Erythroblast (primary cell): ENCODE data around the gene CRBN.

Experiments
- GATA1 ChIP-seq: IDR thresholded peaks from 2 replicates; pipeline ENCODE4 v1.6.1; 2011; ENCODE audit warnings: low read depth, mild to moderate bottlenecking, control low read depth, low read length, moderate library complexity
- POLR2A ChIP-seq: IDR thresholded peaks from 2 replicates; pipeline ENCODE4 v1.6.1; 2011; ENCODE audit warnings: mild to moderate bottlenecking, low read length

DNA sequence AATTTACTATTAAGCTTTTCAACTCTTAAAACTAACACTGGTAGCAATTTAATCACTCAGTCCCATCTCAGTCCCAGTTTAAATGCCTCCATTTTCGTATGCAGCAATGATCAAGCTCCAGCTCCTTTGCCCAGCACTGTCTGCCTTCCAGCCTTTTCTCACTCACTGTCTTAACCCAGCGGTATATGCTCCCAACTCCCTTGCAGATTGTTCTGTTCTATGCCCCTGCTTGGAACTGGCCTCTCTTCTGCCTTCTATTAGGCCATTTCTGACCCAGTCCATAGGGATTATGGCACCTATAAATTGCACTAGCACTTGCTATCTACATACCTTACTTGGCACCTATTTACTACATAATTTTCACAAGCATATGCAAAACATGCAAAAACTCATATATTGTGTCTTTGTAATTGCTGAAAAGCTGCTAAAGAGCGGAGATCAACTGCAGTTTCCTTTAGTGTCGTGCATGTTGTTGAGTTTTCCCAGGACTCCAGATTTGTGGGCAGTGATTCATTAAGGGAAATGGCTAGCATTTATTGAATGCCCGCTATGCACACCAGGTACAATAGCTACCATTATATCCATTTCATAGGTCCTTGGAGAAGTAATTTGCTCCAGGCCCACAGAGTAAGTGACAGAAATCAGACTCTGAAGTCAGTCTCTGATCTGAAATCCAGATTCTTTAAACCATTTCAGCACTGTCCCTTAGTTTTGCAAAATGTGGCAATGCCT, 24.4 kb downstream of the CRBN start:
- no peak for TF ChIP-seq POLR2A
- TF ChIP-seq GATA1 = no peak
